Neural cell (in vitro differentiated cells): Measurements from ENCODE around the gene ARHGEF4. TPM values are rescaled to one million over a fixed set of nuclear protein-coding genes. Genes with fewer than 3 reads are reported as not detected.

Experiments used
- H2AFZ ChIP-seq: fragments of 200-600, 300-800 bp; sonication (generic), shearing (Covaris generic); 2 replicates; pipeline ENCODE4 v1.6.0; 2014; ENCODE audit warnings: low read depth, mild to moderate bottlenecking, antibody characterized with exemption, low read length, moderate library complexity
- H3F3A ChIP-seq: fragments of 200-600 bp; shearing (Covaris generic); 2 replicates; pipeline ENCODE4 v1.6.1; 2016; ENCODE audit warnings: mild to moderate bottlenecking, moderate library complexity, mixed read lengths, antibody characterized with exemption, low read length; ENCODE audit not compliant: insufficient read depth, poor library complexity, severe bottlenecking
- H3K27ac ChIP-seq: fragments of 200-600, 300-800 bp; sonication (generic), shearing (Covaris generic); 2 replicates; pipeline ENCODE4 v1.5.1; 2014; ENCODE audit warnings: mild to moderate bottlenecking, low read length, moderate library complexity
- H3K27me3 ChIP-seq: fragments of 300-800, 200-600 bp; sonication (generic), shearing (Covaris generic); 2 replicates; pipeline ENCODE4 v1.6.0; 2014; ENCODE audit warnings: mild to moderate bottlenecking, low read depth, low read length, moderate library complexity; ENCODE audit not compliant: insufficient read depth
- H3K36me3 ChIP-seq: fragments of 300-800, 200-600 bp; sonication (generic), shearing (Covaris generic); 2 replicates; pipeline ENCODE4 v1.5.1; 2014; ENCODE audit warnings: mild to moderate bottlenecking, antibody characterized with exemption, low read length, moderate library complexity; ENCODE audit not compliant: insufficient read depth
- H3K4me2 ChIP-seq: fragments of 300-800, 200-600 bp; sonication (generic), shearing (Covaris generic); 2 replicates; pipeline ENCODE4 v1.6.0; 2014; ENCODE audit warnings: mild to moderate bottlenecking, low read length
- H3K4me3 ChIP-seq: fragments of 300-800, 200-600 bp; sonication (generic), shearing (Covaris generic); 2 replicates; pipeline ENCODE4 v1.5.1; 2014; ENCODE audit warnings: mild to moderate bottlenecking, low read length, moderate library complexity
- H3K79me2 ChIP-seq: fragments of 200-600 bp; shearing (Covaris generic); replicated peaks from 2 replicates; pipeline ENCODE4 v1.6.0; 2014; ENCODE audit warnings: mild to moderate bottlenecking, low read length, moderate library complexity; ENCODE audit not compliant: insufficient read depth
- H3K9ac ChIP-seq: fragments of 300-800, 200-600 bp; sonication (generic), shearing (Covaris generic); 2 replicates; pipeline ENCODE4 v1.6.1; 2016; ENCODE audit warnings: mild to moderate bottlenecking, low read length, mixed read lengths
- H3K9me2 ChIP-seq: fragments of 200-600 bp; shearing (Covaris generic); 2 replicates; pipeline ENCODE4 v1.6.1; 2016; ENCODE audit warnings: mild to moderate bottlenecking, low read length, mixed read lengths; ENCODE audit not compliant: insufficient read depth
- H3K9me3 ChIP-seq: fragments of 200-600, 300-800 bp; sonication (generic), shearing (Covaris generic); 2 replicates; pipeline ENCODE4 v1.6.1; 2016; ENCODE audit warnings: mild to moderate bottlenecking, mixed run types, low read length, moderate library complexity, mixed read lengths
- H4K20me1 ChIP-seq: fragments of 200-600 bp; shearing (Covaris generic); 2 replicates; pipeline ENCODE4 v1.6.1; 2016; ENCODE audit warnings: mild to moderate bottlenecking, mixed run types; ENCODE audit not compliant: insufficient read depth
- CTCF ChIP-seq: fragments of 450-650 bp; IDR thresholded peaks from 2 replicates; pipeline ENCODE4 v1.5.1; 2014; ENCODE audit warnings: antibody characterized with exemption, mild to moderate bottlenecking, moderate library complexity; ENCODE audit not compliant: poor library complexity, severe bottlenecking
- EP300 ChIP-seq: fragments of 450-650 bp; conservative IDR thresholded peaks from 2 replicates; pipeline ENCODE4 v1.6.1; 2014; ENCODE audit warnings: antibody characterized with exemption, mild to moderate bottlenecking, moderate library complexity; ENCODE audit not compliant: poor library complexity, severe bottlenecking
- EZH2 ChIP-seq: fragments of 200-600, 300-800 bp; shearing (Covaris generic), sonication (generic); IDR thresholded peaks from 2 replicates; pipeline ENCODE4 v1.6.1; 2014; ENCODE audit warnings: antibody characterized with exemption, low read length, borderline replicate concordance, mild to moderate bottlenecking; ENCODE audit not compliant: insufficient read depth, poor library complexity, severe bottlenecking
- MXI1 ChIP-seq: fragments of 450-650 bp; conservative IDR thresholded peaks from 2 replicates; pipeline ENCODE4 v1.6.1; 2014; ENCODE audit warnings: antibody characterized with exemption, mild to moderate bottlenecking; ENCODE audit not compliant: poor library complexity, severe bottlenecking
- POLR2AphosphoS5 ChIP-seq: IDR thresholded peaks from 2 replicates; pipeline ENCODE4 v1.6.1; 2012
- RAD21 ChIP-seq: fragments of 450-650 bp; conservative IDR thresholded peaks from 2 replicates; pipeline ENCODE4 v1.6.1; 2014; ENCODE audit warnings: antibody characterized with exemption, mild to moderate bottlenecking, moderate library complexity
- REST ChIP-seq: IDR thresholded peaks from 2 replicates; pipeline ENCODE4 v1.6.1; 2012; ENCODE audit warnings: borderline replicate concordance
- SMC3 ChIP-seq: fragments of 450-650 bp; conservative IDR thresholded peaks from 2 replicates; pipeline ENCODE4 v1.6.1; 2014; ENCODE audit warnings: antibody characterized with exemption, mild to moderate bottlenecking, moderate library complexity; ENCODE audit not compliant: poor library complexity
- TAF1 ChIP-seq: IDR thresholded peaks from 2 replicates; pipeline ENCODE4 v1.6.1; 2012; ENCODE audit warnings: low read depth
- polyA plus RNA-seq: library from polyadenylated mRNA; depleted of rRNA; stranded (reverse); fragments of >200 nt; gene quantifications from 2 replicates; pipeline ENCODE4 v1.2.3, GENCODE V29; 2014

The ARHGEF4 gene
- polyA plus RNA-seq, 1 donor from 2014 or later, result 45.9 TPM

GRCh38 chr2:131037398-131038257, 200.9 kb downstream of the ARHGEF4 start:
- no peaks in the 10 kb centered on the region for H3K27me3 ChIP-seq
- H3K9me3 ChIP-seq, result no peaks in the 10 kb centered on the region
- no peak overlapping the region for H3K4me2 ChIP-seq
- no peaks in the 10 kb centered on the region for H3K79me2 ChIP-seq
- H3K9me2 ChIP-seq, result no peaks in the 10 kb centered on the region
- no peaks in the 10 kb centered on the region for H3K36me3 ChIP-seq
- TF ChIP-seq SMC3 (no peak), CTCF (no peak), REST (no peak), POLR2AphosphoS5 (no peak), TAF1 (no peak), MXI1 (no peak), RAD21 (no peak), EZH2 (no peak), EP300 (no peak)
- H3K4me3 ChIP-seq, result no peak overlapping the region
- no peaks in the 10 kb centered on the region for H3F3A ChIP-seq
- H2AFZ ChIP-seq, result no peak overlapping the region
- H4K20me1 ChIP-seq, result no peaks in the 10 kb centered on the region
- no peak overlapping the region for H3K9ac ChIP-seq
- no peak overlapping the region for H3K27ac ChIP-seq

- no peaks in the 10 kb centered on the region for H3K9me3 ChIP-seq
- no peak overlapping the region for H3K4me2 ChIP-seq
- no peaks in the 10 kb centered on the region for H3K27me3 ChIP-seq
- H2AFZ ChIP-seq, result no peak overlapping the region
- TF ChIP-seq SMC3, result no peak
- no peaks in the 10 kb centered on the region for H4K20me1 ChIP-seq
- H3K9ac ChIP-seq, result no peak overlapping the region
- H3K79me2 ChIP-seq, result no peaks in the 10 kb centered on the region
- no peak overlapping the region for H3K27ac ChIP-seq
- no peaks in the 10 kb centered on the region for H3K36me3 ChIP-seq
- no peak overlapping the region for H3K4me3 ChIP-seq
- H3F3A ChIP-seq, result no peaks in the 10 kb centered on the region
- H3K9me2 ChIP-seq, result no peaks in the 10 kb centered on the region
Measured at GRCh38 chr2:131038258-131039100, 201.8 kb downstream of the ARHGEF4 start.
